ENCODE results near the gene PRMT9.

The PRMT9 gene

DNA sequence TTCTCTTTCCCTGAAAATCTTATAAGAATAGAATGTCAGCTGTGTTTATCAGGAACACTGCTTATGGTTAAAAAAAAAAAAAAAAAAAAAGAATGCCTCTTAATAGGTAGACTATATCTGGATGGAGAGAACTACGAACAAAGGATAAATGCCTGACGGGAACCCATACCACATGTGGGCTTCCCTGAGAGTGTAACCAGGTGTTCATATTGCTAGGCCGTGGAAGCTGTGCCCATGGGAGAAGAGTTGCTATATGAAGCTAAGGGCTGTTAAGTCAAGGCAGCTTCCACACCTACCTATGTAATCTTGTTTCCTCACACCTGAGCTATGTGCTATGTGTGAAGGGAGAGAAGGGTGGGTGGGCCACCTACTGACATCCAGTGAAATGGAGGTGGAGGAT, 39.5 kb downstream of the PRMT9 start:
- TF ChIP-seq ZNF274 (IDR thresholded peaks at IDR 0.05; ENCODE audit: low read depth, low read length): no peak
- 0 out of 2 replicates have a peak, but pooled peaks cover 7% of the 10 kb centered on the region for H3K9me3 ChIP-seq (ENCODE audit: insufficient read depth, low read length)

DNA sequence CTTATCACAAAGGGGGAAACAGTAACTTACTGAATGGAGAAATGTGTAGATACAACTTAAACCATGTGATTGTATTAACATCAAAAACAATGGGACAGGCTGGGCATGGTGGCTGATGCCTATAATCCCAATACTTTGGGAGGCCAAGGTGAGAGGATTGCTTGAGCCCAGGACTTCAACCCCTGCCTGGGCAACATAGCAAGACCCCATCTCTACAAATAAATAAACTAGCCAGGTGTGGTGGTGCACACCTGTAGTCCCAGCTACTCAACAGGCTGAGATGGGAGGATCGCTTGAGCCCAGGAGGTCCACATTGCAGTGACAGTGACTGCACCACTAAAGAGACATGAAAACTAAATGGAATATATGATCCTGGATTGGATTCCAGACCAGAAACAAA, 40.3 kb downstream of the PRMT9 start:
- TF ChIP-seq SUZ12 (IDR thresholded peaks at IDR 0.05; ENCODE audit: extremely low read depth, insufficient read depth, insufficient read length): no peak
- no peak for TF ChIP-seq ZNF274 (IDR thresholded peaks at IDR 0.05; ENCODE audit: low read depth, low read length)
- TF ChIP-seq YY1 (IDR thresholded peaks at IDR 0.05; ENCODE audit: insufficient read depth, insufficient read length): no peak
- no peaks in the 10 kb centered on the region for H3K27me3 ChIP-seq (ENCODE audit: insufficient read depth, insufficient read length)
- no peak for DNase-seq (ENCODE audit: low read depth, low spot score)
- no peaks in the 10 kb centered on the region for H3K4me1 ChIP-seq (ENCODE audit: insufficient read depth, insufficient read length)
- no peak overlapping the region for H3K4me3 ChIP-seq (ENCODE audit: insufficient read length, low read depth)
- peaks cover 10% of the 10 kb centered on the region for H3K36me3 ChIP-seq (ENCODE audit: insufficient read depth, insufficient read length, low read length)
- H3K9ac ChIP-seq (ENCODE audit: insufficient read length, low read depth): no peak overlapping the region
- 0 out of 2 replicates have a peak, but pooled peaks cover 7% of the 10 kb centered on the region for H3K9me3 ChIP-seq (ENCODE audit: insufficient read depth, low read length)

More for the DNA sequence above, 39.5 kb downstream of the PRMT9 start:
- Histone ChIP-seq H3K36me3 (ENCODE audit: insufficient read depth, insufficient read length, low read length) (peaks cover 10% of the 10 kb centered on the region), H3K4me1 (ENCODE audit: insufficient read depth, insufficient read length) (no peaks in the 10 kb centered on the region), H3K27me3 (ENCODE audit: insufficient read depth, insufficient read length) (no peaks in the 10 kb centered on the region), H3K9ac (ENCODE audit: insufficient read length, low read depth) (no peak overlapping the region), H3K4me3 (ENCODE audit: insufficient read length, low read depth) (no peak overlapping the region)
- DNase-seq (ENCODE audit: low read depth, low spot score): no peak

DNA sequence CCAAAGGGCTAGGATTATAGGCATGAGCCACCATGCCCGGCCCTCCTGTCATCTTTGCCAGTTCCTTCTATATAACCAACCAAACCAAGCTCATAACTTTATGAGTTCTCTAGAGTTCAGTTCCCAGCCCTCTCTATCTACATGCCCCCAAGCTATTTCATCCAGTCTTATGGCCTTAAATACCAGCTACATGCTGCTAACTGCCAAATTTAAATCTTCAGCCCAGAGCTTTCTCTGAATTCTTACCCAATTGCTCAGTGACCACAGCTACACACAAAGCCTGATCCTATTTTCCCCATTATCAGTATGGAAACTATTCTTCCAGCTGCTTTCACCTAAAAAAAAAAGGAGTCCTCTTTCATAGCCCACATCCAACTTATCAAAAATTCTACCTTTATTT, 43.6 kb downstream of the PRMT9 start:
- DNase-seq (ENCODE audit: low read depth, low spot score): no peak
- H3K9ac ChIP-seq (ENCODE audit: insufficient read length, low read depth): no peak overlapping the region
- H3K4me3 ChIP-seq (ENCODE audit: insufficient read length, low read depth): no peak overlapping the region
- H3K4me1 ChIP-seq (ENCODE audit: insufficient read depth, insufficient read length): no peaks in the 10 kb centered on the region
- TF ChIP-seq YY1 (IDR thresholded peaks at IDR 0.05; ENCODE audit: insufficient read depth, insufficient read length) (no peak), ZNF274 (IDR thresholded peaks at IDR 0.05; ENCODE audit: low read depth, low read length) (no peak), SUZ12 (IDR thresholded peaks at IDR 0.05; ENCODE audit: extremely low read depth, insufficient read depth, insufficient read length) (no peak)
- no peaks in the 10 kb centered on the region for H3K27me3 ChIP-seq (ENCODE audit: insufficient read depth, insufficient read length)
- H3K9me3 ChIP-seq (ENCODE audit: insufficient read depth, low read length): no peaks in the 10 kb centered on the region
- H3K36me3 ChIP-seq (ENCODE audit: insufficient read depth, insufficient read length, low read length): peaks cover 27% of the 10 kb centered on the region

DNA sequence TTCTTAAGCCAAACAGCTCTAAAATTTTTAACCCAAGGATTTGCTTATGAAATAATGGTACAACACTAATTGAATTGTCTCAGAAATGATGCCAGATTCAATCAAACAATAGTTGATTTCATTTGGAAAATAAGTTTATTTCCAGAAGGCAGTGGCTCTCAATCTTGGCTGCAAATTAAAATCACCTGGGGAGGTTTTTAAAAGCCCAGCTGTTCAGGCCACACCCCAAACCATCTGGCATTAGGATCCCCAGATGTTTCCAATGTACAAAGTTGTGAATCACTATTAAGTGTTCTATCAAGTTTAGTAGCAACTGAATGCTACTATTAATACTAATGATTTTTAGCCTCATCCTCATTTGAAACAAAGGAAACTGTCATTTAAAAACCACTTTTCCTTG, 44.6 kb downstream of the PRMT9 start:
- Histone ChIP-seq H3K27me3 (ENCODE audit: insufficient read depth, insufficient read length) (no peaks in the 10 kb centered on the region), H3K36me3 (ENCODE audit: insufficient read depth, insufficient read length, low read length) (peaks cover 34% of the 10 kb centered on the region), H3K9ac (ENCODE audit: insufficient read length, low read depth) (no peak overlapping the region), H3K9me3 (ENCODE audit: insufficient read depth, low read length) (no peaks in the 10 kb centered on the region), H3K4me1 (ENCODE audit: insufficient read depth, insufficient read length) (no peaks in the 10 kb centered on the region), H3K4me3 (ENCODE audit: insufficient read length, low read depth) (no peak overlapping the region)
- no peak for TF ChIP-seq YY1 (IDR thresholded peaks at IDR 0.05; ENCODE audit: insufficient read depth, insufficient read length)
- TF ChIP-seq SUZ12 (IDR thresholded peaks at IDR 0.05; ENCODE audit: extremely low read depth, insufficient read depth, insufficient read length): no peak
- no peak for TF ChIP-seq ZNF274 (IDR thresholded peaks at IDR 0.05; ENCODE audit: low read depth, low read length)
- no peak for DNase-seq (ENCODE audit: low read depth, low spot score)

DNA sequence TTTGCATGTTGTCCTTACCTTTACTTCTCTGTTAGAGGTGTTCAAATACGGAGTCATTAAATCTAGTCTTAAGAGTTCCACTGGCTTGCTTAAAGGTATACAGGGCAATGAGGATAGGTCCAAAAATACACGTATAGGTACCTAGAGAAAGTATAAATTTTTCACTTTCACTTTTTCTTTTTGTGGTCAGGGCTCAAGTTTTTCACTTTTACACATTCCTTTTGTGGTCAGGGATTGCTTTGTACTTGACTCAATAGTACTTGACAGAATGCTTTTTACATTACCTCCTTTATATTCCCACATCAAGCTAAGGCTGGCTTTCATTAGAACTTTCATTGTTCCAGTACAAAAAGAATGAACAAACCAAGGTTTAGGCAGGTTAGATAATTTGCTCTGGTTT, 45.0 kb downstream of the PRMT9 start:
- no peaks in the 10 kb centered on the region for H3K9me3 ChIP-seq (ENCODE audit: insufficient read depth, low read length)
- TF ChIP-seq SUZ12 (IDR thresholded peaks at IDR 0.05; ENCODE audit: extremely low read depth, insufficient read depth, insufficient read length): no peak
- TF ChIP-seq ZNF274 (IDR thresholded peaks at IDR 0.05; ENCODE audit: low read depth, low read length): no peak
- H3K9ac ChIP-seq (ENCODE audit: insufficient read length, low read depth): no peak overlapping the region
- no peak overlapping the region for H3K4me3 ChIP-seq (ENCODE audit: insufficient read length, low read depth)
- H3K27me3 ChIP-seq (ENCODE audit: insufficient read depth, insufficient read length): no peaks in the 10 kb centered on the region
- no peak for DNase-seq (ENCODE audit: low read depth, low spot score)
- H3K4me1 ChIP-seq (ENCODE audit: insufficient read depth, insufficient read length): no peaks in the 10 kb centered on the region
- H3K36me3 ChIP-seq (ENCODE audit: insufficient read depth, insufficient read length, low read length): peaks cover 39% of the 10 kb centered on the region

DNA sequence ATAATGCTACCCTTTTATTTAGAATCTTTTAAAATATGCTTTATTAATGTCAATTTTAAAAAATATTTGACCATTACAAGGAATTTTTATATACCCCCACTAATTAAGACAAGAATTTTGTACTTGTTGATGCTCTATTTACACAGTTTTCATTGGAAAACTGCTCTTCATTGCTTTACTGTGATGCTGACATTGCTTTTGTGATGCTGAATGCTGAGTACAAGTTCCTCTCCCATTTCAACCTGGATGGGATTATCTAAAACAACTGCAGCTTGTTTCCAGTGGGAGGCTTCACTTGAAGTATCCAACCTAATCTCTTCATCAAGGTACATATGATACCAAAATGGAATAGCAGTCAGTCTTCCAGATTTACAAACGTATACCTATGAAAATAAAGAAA, 45.6 kb downstream of the PRMT9 start:
- Histone ChIP-seq H3K36me3 (ENCODE audit: insufficient read depth, insufficient read length, low read length) (peaks cover 42% of the 10 kb centered on the region), H3K4me3 (ENCODE audit: insufficient read length, low read depth) (no peak overlapping the region), H3K27me3 (ENCODE audit: insufficient read depth, insufficient read length) (no peaks in the 10 kb centered on the region), H3K9me3 (ENCODE audit: insufficient read depth, low read length) (no peaks in the 10 kb centered on the region), H3K4me1 (ENCODE audit: insufficient read depth, insufficient read length) (no peaks in the 10 kb centered on the region), H3K9ac (ENCODE audit: insufficient read length, low read depth) (no peak overlapping the region)
- no peak for TF ChIP-seq YY1 (IDR thresholded peaks at IDR 0.05; ENCODE audit: insufficient read depth, insufficient read length)
- no peak for DNase-seq (ENCODE audit: low read depth, low spot score)

DNA sequence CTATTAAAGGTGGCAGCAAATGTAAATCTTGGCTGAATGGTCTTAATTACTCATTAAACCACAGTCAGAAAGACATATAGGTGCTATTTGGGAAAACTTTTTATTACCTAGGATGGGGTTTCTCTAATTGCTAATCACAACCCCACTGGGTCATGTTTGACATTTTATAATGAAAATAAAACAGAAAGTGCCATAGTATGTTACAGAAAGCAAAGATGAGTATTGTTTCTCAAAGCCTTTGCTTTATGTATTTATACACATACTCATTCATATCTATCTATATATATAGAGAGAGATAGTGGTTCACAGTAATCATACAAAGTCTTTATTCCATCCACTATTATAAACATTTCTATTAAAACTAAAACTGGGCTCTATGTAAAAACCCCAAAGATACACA, 48.6 kb downstream of the PRMT9 start:
- Histone ChIP-seq H3K4me1 (ENCODE audit: insufficient read depth, insufficient read length) (no peaks in the 10 kb centered on the region), H3K36me3 (ENCODE audit: insufficient read depth, insufficient read length, low read length) (peaks cover 49% of the 10 kb centered on the region), H3K27me3 (ENCODE audit: insufficient read depth, insufficient read length) (no peaks in the 10 kb centered on the region)

DNA sequence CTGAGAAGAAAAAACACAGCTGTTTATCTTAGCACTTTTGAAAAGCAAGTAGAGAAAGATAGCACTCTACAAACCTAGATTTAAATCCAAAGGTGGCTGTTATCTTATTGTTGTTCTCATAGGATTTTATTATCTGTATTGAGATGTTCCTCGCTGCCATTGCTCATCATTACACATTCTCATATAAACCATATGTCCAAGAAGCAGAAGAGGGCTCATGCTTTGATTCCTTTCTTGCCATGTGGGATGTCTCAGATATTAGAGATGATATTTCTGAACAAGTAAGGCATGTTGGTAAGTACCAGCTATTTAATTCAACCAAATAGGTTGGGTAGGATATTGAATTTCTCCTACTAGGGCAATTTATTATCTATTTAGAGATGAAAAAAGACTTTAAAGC, 50.3 kb downstream of the PRMT9 start:
- Histone ChIP-seq H3K9ac (ENCODE audit: insufficient read length, low read depth) (no peak overlapping the region), H3K36me3 (ENCODE audit: insufficient read depth, insufficient read length, low read length) (peaks cover 64% of the 10 kb centered on the region), H3K27me3 (ENCODE audit: insufficient read depth, insufficient read length) (no peaks in the 10 kb centered on the region), H3K4me3 (ENCODE audit: insufficient read length, low read depth) (no peak overlapping the region), H3K4me1 (ENCODE audit: insufficient read depth, insufficient read length) (no peaks in the 10 kb centered on the region), H3K9me3 (ENCODE audit: insufficient read depth, low read length) (no peaks in the 10 kb centered on the region)
- TF ChIP-seq SUZ12 (IDR thresholded peaks at IDR 0.05; ENCODE audit: extremely low read depth, insufficient read depth, insufficient read length): no peak
- DNase-seq (ENCODE audit: low read depth, low spot score): no peak

More for the DNA sequence above, 48.6 kb downstream of the PRMT9 start:
- Histone ChIP-seq H3K9ac (ENCODE audit: insufficient read length, low read depth) (no peak overlapping the region), H3K9me3 (ENCODE audit: insufficient read depth, low read length) (no peaks in the 10 kb centered on the region), H3K4me3 (ENCODE audit: insufficient read length, low read depth) (no peak overlapping the region)
- DNase-seq (ENCODE audit: low read depth, low spot score): no peak
- no peak for TF ChIP-seq SUZ12 (IDR thresholded peaks at IDR 0.05; ENCODE audit: extremely low read depth, insufficient read depth, insufficient read length)
- TF ChIP-seq YY1 (IDR thresholded peaks at IDR 0.05; ENCODE audit: insufficient read depth, insufficient read length): no peak
- TF ChIP-seq ZNF274 (IDR thresholded peaks at IDR 0.05; ENCODE audit: low read depth, low read length): no peak
